ENCODE measurements around the gene EGFR. TPM values are rescaled to one million over a fixed set of nuclear protein-coding genes. Genes with fewer than 3 reads are reported as not detected.

The EGFR gene
- polyA plus RNA-seq, 2 of the 4 experiments (the other 2 are of a cell fraction) = 59.5 to 63.8 TPM

DNA sequence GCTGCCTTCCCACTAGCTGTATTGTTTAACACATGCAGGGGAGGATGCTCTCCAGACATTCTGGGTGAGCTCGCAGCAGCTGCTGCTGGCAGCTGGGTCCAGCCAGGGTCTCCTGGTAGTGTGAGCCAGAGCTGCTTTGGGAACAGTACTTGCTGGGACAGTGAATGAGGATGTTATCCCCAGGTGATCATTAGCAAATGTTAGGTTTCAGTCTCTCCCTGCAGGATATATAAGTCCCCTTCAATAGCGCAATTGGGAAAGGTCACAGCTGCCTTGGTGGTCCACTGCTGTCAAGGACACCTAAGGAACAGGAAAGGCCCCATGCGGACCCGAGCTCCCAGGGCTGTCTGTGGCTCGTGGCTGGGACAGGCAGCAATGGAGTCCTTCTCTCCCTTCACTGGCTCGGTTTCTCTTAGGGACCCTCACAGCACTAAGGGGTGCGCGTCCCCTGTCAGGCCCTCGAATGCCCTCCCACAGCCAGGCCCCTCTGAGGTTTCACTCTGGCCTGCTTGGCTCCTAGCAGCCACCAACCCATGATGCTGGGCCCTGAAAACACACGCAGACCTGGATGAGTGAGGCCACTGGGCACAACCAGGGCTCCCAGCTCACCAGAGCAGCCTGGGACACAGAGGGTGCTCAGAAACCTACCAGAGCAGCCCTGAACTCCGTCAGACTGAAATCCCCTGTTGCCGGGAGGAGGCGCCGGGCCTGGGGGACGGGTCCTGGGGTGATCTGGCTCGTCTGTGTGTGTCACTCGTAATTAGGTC lies 173.3 kb downstream of the EGFR start (continued):
- TF ChIP-seq BCL3 (IDR thresholded peaks at IDR 0.05) (no peak), MAZ (IDR thresholded peaks at IDR 0.05; ENCODE audit: borderline replicate concordance, low read depth, low read length) (no peak), ZNF302 (CRISPR knock-in tag; IDR thresholded peaks at IDR 0.05) (no peak), EP300 (IDR thresholded peaks at IDR 0.05) (no peak), TFCP2L1 (CRISPR knock-in tag; IDR thresholded peaks at IDR 0.05) (no peak), JUN (IDR thresholded peaks at IDR 0.05) (no peak)
- TF ChIP-seq, protein P1, sequence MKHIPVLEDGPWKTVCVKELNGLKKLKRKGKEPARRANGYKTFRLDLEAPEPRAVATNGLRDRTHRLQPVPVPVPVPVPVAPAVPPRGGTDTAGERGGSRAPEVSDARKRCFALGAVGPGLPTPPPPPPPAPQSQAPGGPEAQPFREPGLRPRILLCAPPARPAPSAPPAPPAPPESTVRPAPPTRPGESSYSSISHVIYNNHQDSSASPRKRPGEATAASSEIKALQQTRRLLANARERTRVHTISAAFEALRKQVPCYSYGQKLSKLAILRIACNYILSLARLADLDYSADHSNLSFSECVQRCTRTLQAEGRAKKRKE (CRISPR knock-in tag; IDR thresholded peaks at IDR 0.05; ENCODE audit: low read depth) = no peak

DNA sequence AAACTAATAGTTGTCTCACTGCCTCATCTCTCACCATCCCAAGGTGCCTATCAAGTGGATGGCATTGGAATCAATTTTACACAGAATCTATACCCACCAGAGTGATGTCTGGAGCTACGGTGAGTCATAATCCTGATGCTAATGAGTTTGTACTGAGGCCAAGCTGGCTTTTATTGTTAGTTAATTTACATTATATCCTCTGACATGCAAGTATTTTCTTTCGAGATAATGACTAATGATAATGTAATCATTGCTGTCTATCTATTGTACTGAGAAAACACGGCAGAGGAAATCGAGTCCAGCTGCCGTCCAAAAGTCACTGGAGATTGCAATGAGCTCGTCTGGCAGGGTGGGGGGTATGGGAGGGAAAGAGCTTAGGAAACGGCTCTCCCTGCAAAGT lies 173.9 kb downstream of the EGFR start:
- FAIRE-seq (no peak), ATAC-seq (peak in 1 of 2 experiments; percentile 24; a peak in 3 of 6 replicates)
- POLR2A ChIA-PET = no interaction called here

GRCh38 chr7:55193245-55193644 lies 174.4 kb downstream of the EGFR start:
- TF ChIP-seq KDM1A (IDR thresholded peaks at IDR 0.05; ENCODE audit: low read depth) = no peak
- TF ChIP-seq, protein P2, sequence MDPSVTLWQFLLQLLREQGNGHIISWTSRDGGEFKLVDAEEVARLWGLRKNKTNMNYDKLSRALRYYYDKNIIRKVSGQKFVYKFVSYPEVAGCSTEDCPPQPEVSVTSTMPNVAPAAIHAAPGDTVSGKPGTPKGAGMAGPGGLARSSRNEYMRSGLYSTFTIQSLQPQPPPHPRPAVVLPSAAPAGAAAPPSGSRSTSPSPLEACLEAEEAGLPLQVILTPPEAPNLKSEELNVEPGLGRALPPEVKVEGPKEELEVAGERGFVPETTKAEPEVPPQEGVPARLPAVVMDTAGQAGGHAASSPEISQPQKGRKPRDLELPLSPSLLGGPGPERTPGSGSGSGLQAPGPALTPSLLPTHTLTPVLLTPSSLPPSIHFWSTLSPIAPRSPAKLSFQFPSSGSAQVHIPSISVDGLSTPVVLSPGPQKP (IDR thresholded peaks at IDR 0.05; ENCODE audit: low read depth, low read length) = no peak
- no peak for TF ChIP-seq TP53 (CRISPR knock-in tag; IDR thresholded peaks at IDR 0.05)
- TF ChIP-seq, protein P1 (CRISPR knock-in tag; IDR thresholded peaks at IDR 0.05; ENCODE audit: low read depth) = no peak
- no peak for TF ChIP-seq FOSL2 (IDR thresholded peaks at IDR 0.05)
- TF ChIP-seq FOSL2 (CRISPR knock-in tag; IDR thresholded peaks at IDR 0.05) = no peak
- no peak for TF ChIP-seq RFX5 (IDR thresholded peaks at IDR 0.05)
- TF ChIP-seq NR3C1 (IDR thresholded peaks at IDR 0.05) = no peak
- CTCF ChIA-PET = interaction anchor here (0.9 to 2.9 kb wide), 3 partner anchors 8 to 62 kb away, joined by 3 to 10 read pairs (median 4); no protein-coding TSS in a partner anchor
- FAIRE-seq (no peak), DNase-seq (ENCODE audit: low read depth in 1 of 2, low spot score in 1 of 2) (no peak), ATAC-seq (peak; percentile 29 to 38; a peak in 4 of 6 replicates)
- no peak overlapping the region for H3K4me2 ChIP-seq
- no peaks in the 10 kb centered on the region for H3K9me3 ChIP-seq
- no peak overlapping the region for H3K4me3 ChIP-seq
- POLR2A ChIA-PET = no interaction called here
- peaks cover 12% of the 10 kb centered on the region; the same call in 2 of the 3 replicates for H3K4me1 ChIP-seq
- H3K27ac ChIP-seq = peak overlapping the region in 1 of 2 experiments; percentile 56; a peak in 2 of 6 replicates
- WGBS (ENCODE audit: missing lambda C conversion rate) = 92% methylated on average over 9 of the region's 9 CpGs

More for the DNA sequence above, 173.9 kb downstream of the EGFR start:
- Histone ChIP-seq H3K27ac (peak overlapping the region in 1 of 2 experiments; percentile 56; a peak in 2 of 6 replicates), H3K4me1 (peaks cover 17% of the 10 kb centered on the region), H3K4me3 (no peak overlapping the region), H3K4me2 (no peak overlapping the region), H3K9me3 (no peaks in the 10 kb centered on the region)
- no peak for DNase-seq (ENCODE audit: low read depth in 1 of 2, low spot score in 1 of 2)
- no peak for TF ChIP-seq HDAC2 (IDR thresholded peaks at IDR 0.05)
- TF ChIP-seq MYC (IDR thresholded peaks at IDR 0.05; ENCODE audit: borderline replicate concordance, low read length) = no peak
- no peak for TF ChIP-seq ZC3H11A (IDR thresholded peaks at IDR 0.05)
- TF ChIP-seq EHF (CRISPR knock-in tag; IDR thresholded peaks at IDR 0.05) = no peak
- no peak for TF ChIP-seq EHMT2 (IDR thresholded peaks at IDR 0.05; ENCODE audit: low read depth)
- TF ChIP-seq HEYL (CRISPR knock-in tag; IDR thresholded peaks at IDR 0.05) = no peak
- CTCF ChIA-PET = interaction anchor here (0.9 to 2.9 kb wide), 4 partner anchors 9 to 62 kb away, joined by 3 to 10 read pairs (median 4); no protein-coding TSS in a partner anchor
- WGBS (ENCODE audit: missing lambda C conversion rate) = 39% methylated on average over 7 of the region's 7 CpGs

All from A549 (cell line).